K562 (cell line): ENCODE measurements around the gene YES1. TPM values are rescaled to one million over a fixed set of nuclear protein-coding genes. Genes with fewer than 3 reads are reported as not detected.
A peak's percentile ranks its signal among the peaks of the same experiment; 100 is the strongest.

Source experiments
- E2F6 ChIP-seq, 2 experiments: IDR thresholded peaks; 2 replicates each; pipeline ENCODE4 v1.6.1; 2011; ENCODE audit warnings: borderline replicate concordance in 1 of 2, control low read depth in 1 of 2, low read depth in 1 of 2, low read length in 1 of 2, mild to moderate bottlenecking in 1 of 2, mixed read lengths in 1 of 2, moderate library complexity in 1 of 2; ENCODE audit not compliant: insufficient read depth in 1 of 2, insufficient read length in 1 of 2, poor library complexity in 1 of 2, severe bottlenecking in 1 of 2; ENCODE audit errors: extremely low read depth in 1 of 2
- ETV5 ChIP-seq: sonication (generic); formaldehyde crosslinking; IDR thresholded peaks from 2 replicates; pipeline ENCODE4 v1.4.0; 2020; ENCODE audit warnings: low read depth, mild to moderate bottlenecking, missing genetic modification reagents
- FOXP4 ChIP-seq: sonication (generic); formaldehyde crosslinking; IDR thresholded peaks from 2 replicates; pipeline ENCODE4 v1.8.0; 2022; ENCODE audit warnings: mild to moderate bottlenecking, missing genetic modification reagents, borderline replicate concordance
- HEY1 ChIP-seq: fragments of 250-450 bp; sonication (Bioruptor Pico); IDR thresholded peaks from 2 replicates; pipeline ENCODE4 v1.5.0; 2020; ENCODE audit warnings: mild to moderate bottlenecking, moderate library complexity, borderline replicate concordance
- KDM5B ChIP-seq: fragments of 200-600 bp; sonication (generic); IDR thresholded peaks from 2 replicates; pipeline ENCODE4 v1.6.1; 2012; ENCODE audit warnings: low read depth, mild to moderate bottlenecking, moderate library complexity, low read length, control low read depth, inconsistent platforms; ENCODE audit not compliant: insufficient replicate concordance
- PML ChIP-seq: IDR thresholded peaks from 2 replicates; pipeline ENCODE4 v1.6.1; 2012; ENCODE audit warnings: low read length, inconsistent platforms
- RHOXF2B ChIP-seq: fragments of 250-450 bp; sonication (Bioruptor Pico); conservative IDR thresholded peaks from 2 replicates; pipeline ENCODE4 v1.5.1; 2021
- SMAD2 ChIP-seq: fragments of 150-350 bp; IDR thresholded peaks from 2 replicates; pipeline ENCODE4 v1.6.1; 2014; ENCODE audit warnings: low read depth, mild to moderate bottlenecking, low read length
- SMARCC2 ChIP-seq: fragments of 450-650 bp; IDR thresholded peaks from 2 replicates; pipeline ENCODE4 v1.6.1; 2017; ENCODE audit warnings: antibody characterized with exemption, moderate library complexity, mild to moderate bottlenecking, low read depth
- SOX6 ChIP-seq: fragments of 450-650 bp; IDR thresholded peaks from 2 replicates; pipeline ENCODE4 v1.6.1; 2014; ENCODE audit warnings: mild to moderate bottlenecking
- SRSF3 ChIP-seq: fragments of 200-400 bp; formaldehyde crosslinking; IDR thresholded peaks from 2 replicates; pipeline ENCODE4 v1.6.1; 2016; ENCODE audit warnings: mild to moderate bottlenecking, low read length, moderate library complexity; ENCODE audit not compliant: insufficient read depth
- TCF3 ChIP-seq: sonication (generic); formaldehyde crosslinking; IDR thresholded peaks from 2 replicates; pipeline ENCODE4 v1.4.0; 2020; ENCODE audit warnings: mild to moderate bottlenecking, missing genetic modification reagents
- ZFPM2 ChIP-seq: fragments of 250-450 bp; sonication (Bioruptor Pico); IDR thresholded peaks from 2 replicates; pipeline ENCODE4 v1.5.1; 2022; ENCODE audit warnings: mild to moderate bottlenecking
- ZNF146 ChIP-seq: IDR thresholded peaks from one replicate; pipeline ENCODE4 v1.6.1; 2018; ENCODE audit warnings: missing compliant biosample characterization; ENCODE audit not compliant: unreplicated experiment
- ZNF24 ChIP-seq: fragments of 450-650 bp; IDR thresholded peaks from 2 replicates; pipeline ENCODE4 v1.6.1; 2016
- ZNF586 ChIP-seq: fragments of 450-650 bp; formaldehyde crosslinking; conservative IDR thresholded peaks from 2 replicates; pipeline ENCODE4 v1.4.0; 2020; ENCODE audit warnings: mild to moderate bottlenecking, moderate library complexity
- ZNF589 ChIP-seq: fragments of 200-800 bp; sonication (Bioruptor generic); IDR thresholded peaks from 2 replicates; pipeline ENCODE4 v1.6.1; 2016; ENCODE audit warnings: low read depth, missing genetic modification characterization, missing compliant biosample characterization
- ZNF75A ChIP-seq: fragments of 450-650 bp; formaldehyde crosslinking; IDR thresholded peaks from 2 replicates; pipeline ENCODE4 v1.4.0; 2020; ENCODE audit warnings: mild to moderate bottlenecking
- polyA plus RNA-seq, 8 experiments: library from polyadenylated mRNA; depleted of rRNA in 4 of 8; stranded (reverse) in 5 of 8; unstranded in 3 of 8; fragments of >200 nt; fragmentation: Nextera tagmentation in 2 of 8; fragmentation: Illumina TruSeq in 1 of 8; extraction: Ambion mirVana in 2 of 8; extraction: Trizol in 1 of 8; gene quantifications; 2 replicates each; pipeline versions ENCODE4 v1.2.1 to v1.2.3, GENCODE V29; 2011 to 2014; ENCODE audit warnings: inconsistent platforms in 1 of 8, missing spikeins in 1 of 8
- total RNA-seq, 7 experiments: library from RNA; depleted of rRNA in 6 of 7; stranded (reverse); fragments of >200 nt in 6 of 7; fragmentation: Illumina TruSeq in 2 of 7; extraction: Trizol in 2 of 7; gene quantifications; 2 replicates each; pipeline versions ENCODE4 v1.2.1 to v1.2.3, GENCODE V29; 2011 to 2021; ENCODE audit warnings: low replicate concordance in 1 of 7
- TF ChIP-seq, protein P1 (sequence below): fragments of 450-650 bp; IDR thresholded peaks from 2 replicates; pipeline ENCODE4 v1.6.1; 2017; ENCODE audit warnings: antibody characterized with exemption, mild to moderate bottlenecking
- TF ChIP-seq, protein P2 (sequence below): sonication (generic); IDR thresholded peaks from 2 replicates; pipeline ENCODE4 v1.6.1; 2016

The YES1 gene
- total and polyA plus RNA-seq, 9 of the 15 experiments (the other 6 are each of a cell fraction or from before 2014, with no cell fraction given): 37.2 to 115 (median 77.7) TPM

- TF ChIP-seq, protein P1, sequence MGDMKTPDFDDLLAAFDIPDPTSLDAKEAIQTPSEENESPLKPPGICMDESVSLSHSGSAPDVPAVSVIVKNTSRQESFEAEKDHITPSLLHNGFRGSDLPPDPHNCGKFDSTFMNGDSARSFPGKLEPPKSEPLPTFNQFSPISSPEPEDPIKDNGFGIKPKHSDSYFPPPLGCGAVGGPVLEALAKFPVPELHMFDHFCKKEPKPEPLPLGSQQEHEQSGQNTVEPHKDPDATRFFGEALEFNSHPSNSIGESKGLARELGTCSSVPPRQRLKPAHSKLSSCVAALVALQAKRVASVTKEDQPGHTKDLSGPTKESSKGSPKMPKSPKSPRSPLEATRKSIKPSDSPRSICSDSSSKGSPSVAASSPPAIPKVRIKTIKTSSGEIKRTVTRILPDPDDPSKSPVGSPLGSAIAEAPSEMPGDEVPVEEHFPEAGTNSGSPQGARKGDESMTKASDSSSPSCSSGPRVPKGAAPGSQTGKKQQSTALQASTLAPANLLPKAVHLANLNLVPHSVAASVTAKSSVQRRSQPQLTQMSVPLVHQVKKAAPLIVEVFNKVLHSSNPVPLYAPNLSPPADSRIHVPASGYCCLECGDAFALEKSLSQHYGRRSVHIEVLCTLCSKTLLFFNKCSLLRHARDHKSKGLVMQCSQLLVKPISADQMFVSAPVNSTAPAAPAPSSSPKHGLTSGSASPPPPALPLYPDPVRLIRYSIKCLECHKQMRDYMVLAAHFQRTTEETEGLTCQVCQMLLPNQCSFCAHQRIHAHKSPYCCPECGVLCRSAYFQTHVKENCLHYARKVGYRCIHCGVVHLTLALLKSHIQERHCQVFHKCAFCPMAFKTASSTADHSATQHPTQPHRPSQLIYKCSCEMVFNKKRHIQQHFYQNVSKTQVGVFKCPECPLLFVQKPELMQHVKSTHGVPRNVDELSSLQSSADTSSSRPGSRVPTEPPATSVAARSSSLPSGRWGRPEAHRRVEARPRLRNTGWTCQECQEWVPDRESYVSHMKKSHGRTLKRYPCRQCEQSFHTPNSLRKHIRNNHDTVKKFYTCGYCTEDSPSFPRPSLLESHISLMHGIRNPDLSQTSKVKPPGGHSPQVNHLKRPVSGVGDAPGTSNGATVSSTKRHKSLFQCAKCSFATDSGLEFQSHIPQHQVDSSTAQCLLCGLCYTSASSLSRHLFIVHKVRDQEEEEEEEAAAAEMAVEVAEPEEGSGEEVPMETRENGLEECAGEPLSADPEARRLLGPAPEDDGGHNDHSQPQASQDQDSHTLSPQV: no peak
- TF ChIP-seq ZNF24 (no peak), SOX6 (no peak), HEY1 (CRISPR knock-in tag) (no peak), PML (0 out of 2 replicates have a peak, but pooled peaks have one; percentile 36), ZFPM2 (CRISPR knock-in tag) (no peak), SMAD2 (no peak), ZNF589 (no peak), FOXP4 (CRISPR knock-in tag) (no peak), SRSF3 (no peak), E2F6 (IDR thresholded peaks at IDR 0.05; ENCODE audit: borderline replicate concordance in 1 of 2, extremely low read depth in 1 of 2, insufficient read depth in 1 of 2, insufficient read length in 1 of 2, low read depth in 1 of 2, low read length in 1 of 2, poor library complexity in 1 of 2, severe bottlenecking in 1 of 2) (no peak), ZNF146 (CRISPR knock-in tag) (no peak), SMARCC2 (no peak), KDM5B (no peak), ZNF75A (CRISPR knock-in tag) (no peak), ETV5 (CRISPR knock-in tag) (no peak), ZNF586 (CRISPR knock-in tag) (no peak), RHOXF2B (CRISPR knock-in tag) (no peak), TCF3 (CRISPR knock-in tag) (peak; percentile 36; the same call in 1 of the 2 replicates)
- TF ChIP-seq, protein P2, sequence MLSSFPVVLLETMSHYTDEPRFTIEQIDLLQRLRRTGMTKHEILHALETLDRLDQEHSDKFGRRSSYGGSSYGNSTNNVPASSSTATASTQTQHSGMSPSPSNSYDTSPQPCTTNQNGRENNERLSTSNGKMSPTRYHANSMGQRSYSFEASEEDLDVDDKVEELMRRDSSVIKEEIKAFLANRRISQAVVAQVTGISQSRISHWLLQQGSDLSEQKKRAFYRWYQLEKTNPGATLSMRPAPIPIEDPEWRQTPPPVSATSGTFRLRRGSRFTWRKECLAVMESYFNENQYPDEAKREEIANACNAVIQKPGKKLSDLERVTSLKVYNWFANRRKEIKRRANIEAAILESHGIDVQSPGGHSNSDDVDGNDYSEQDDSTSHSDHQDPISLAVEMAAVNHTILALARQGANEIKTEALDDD: no peak
Observed at GRCh38 chr18:710418-711300, 101.4 kb downstream of the YES1 start (continued).
